PFSK-1 (cell line): Measurements from ENCODE around the gene ARL4C.

Experiments
- FOXP2 ChIP-seq: optimal IDR thresholded peaks from 2 replicates; pipeline ENCODE3; 2011; ENCODE audit warnings: borderline replicate concordance, control low read depth, inconsistent platforms; ENCODE audit not compliant: insufficient read depth; ENCODE audit errors: extremely low read length, extremely low read depth
- POLR2AphosphoS5 ChIP-seq: IDR thresholded peaks from 2 replicates; pipeline ENCODE4 v1.6.1; 2012; ENCODE audit warnings: low read depth, mild to moderate bottlenecking, control low read depth, low read length, moderate library complexity
- SIN3A ChIP-seq: IDR thresholded peaks from 2 replicates; pipeline ENCODE4 v1.6.1; 2012; ENCODE audit warnings: mild to moderate bottlenecking, low read length, moderate library complexity, borderline replicate concordance; ENCODE audit not compliant: insufficient read depth
- TAF1 ChIP-seq: IDR thresholded peaks from 2 replicates; pipeline ENCODE4 v1.6.1; 2012; ENCODE audit warnings: low read length, control low read depth, borderline replicate concordance; ENCODE audit not compliant: insufficient read depth
- TF ChIP-seq, protein P1 (sequence below), 2 experiments: IDR thresholded peaks; 2 replicates each; pipeline versions ENCODE4 v1.6.1 to v1.8.0; 2011 to 2012; ENCODE audit warnings: low read depth in 2 of 2, low read length in 2 of 2, control low read depth in 1 of 2, inconsistent platforms in 1 of 2, mild to moderate bottlenecking in 1 of 2, moderate library complexity in 1 of 2; ENCODE audit not compliant: insufficient read depth in 1 of 2

The ARL4C gene

DNA sequence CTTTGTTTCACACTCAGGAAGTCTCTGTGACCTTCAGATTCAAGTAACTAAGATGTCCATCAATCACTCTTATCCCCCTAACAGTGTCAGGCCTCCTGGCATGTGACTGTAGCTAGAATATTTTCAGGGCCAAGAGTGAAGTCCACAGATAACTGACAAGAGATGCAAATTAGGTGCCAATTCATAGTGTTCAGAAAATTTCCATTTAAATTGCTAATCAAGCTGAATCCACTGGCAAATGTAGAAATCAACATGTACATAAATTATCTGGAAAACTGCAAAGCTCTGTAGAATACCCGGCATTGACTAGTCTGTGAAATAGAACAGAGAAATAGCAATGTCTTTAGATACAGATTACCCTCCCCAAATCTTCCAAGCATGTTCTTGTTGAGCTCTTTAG lies 38.6 kb upstream of the ARL4C start:
- TF ChIP-seq TAF1 = no peak

DNA sequence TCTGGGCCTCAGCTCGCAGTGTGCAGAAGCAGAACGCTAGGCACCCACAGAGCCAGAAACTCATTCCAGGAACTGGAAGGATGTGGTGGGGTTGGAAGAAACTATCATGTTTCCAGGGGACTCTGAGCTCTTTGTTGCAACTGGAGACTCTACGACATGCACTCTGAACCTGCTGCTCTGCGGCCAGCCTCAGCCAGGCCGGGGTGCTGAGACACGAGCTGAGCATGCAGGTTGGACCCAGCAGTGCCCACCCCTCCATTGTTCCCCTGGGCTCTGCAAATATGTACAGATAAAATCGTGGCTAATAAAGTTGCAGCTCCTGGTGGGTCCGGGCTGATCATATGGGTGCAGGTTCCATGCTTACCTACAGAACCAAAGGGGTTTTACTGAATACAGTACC lies 37.6 kb upstream of the ARL4C start:
- TF ChIP-seq POLR2AphosphoS5 = no peak
- TF ChIP-seq SIN3A = no peak
- no peak for TF ChIP-seq TAF1
- no peak for TF ChIP-seq FOXP2
- TF ChIP-seq, protein P1, sequence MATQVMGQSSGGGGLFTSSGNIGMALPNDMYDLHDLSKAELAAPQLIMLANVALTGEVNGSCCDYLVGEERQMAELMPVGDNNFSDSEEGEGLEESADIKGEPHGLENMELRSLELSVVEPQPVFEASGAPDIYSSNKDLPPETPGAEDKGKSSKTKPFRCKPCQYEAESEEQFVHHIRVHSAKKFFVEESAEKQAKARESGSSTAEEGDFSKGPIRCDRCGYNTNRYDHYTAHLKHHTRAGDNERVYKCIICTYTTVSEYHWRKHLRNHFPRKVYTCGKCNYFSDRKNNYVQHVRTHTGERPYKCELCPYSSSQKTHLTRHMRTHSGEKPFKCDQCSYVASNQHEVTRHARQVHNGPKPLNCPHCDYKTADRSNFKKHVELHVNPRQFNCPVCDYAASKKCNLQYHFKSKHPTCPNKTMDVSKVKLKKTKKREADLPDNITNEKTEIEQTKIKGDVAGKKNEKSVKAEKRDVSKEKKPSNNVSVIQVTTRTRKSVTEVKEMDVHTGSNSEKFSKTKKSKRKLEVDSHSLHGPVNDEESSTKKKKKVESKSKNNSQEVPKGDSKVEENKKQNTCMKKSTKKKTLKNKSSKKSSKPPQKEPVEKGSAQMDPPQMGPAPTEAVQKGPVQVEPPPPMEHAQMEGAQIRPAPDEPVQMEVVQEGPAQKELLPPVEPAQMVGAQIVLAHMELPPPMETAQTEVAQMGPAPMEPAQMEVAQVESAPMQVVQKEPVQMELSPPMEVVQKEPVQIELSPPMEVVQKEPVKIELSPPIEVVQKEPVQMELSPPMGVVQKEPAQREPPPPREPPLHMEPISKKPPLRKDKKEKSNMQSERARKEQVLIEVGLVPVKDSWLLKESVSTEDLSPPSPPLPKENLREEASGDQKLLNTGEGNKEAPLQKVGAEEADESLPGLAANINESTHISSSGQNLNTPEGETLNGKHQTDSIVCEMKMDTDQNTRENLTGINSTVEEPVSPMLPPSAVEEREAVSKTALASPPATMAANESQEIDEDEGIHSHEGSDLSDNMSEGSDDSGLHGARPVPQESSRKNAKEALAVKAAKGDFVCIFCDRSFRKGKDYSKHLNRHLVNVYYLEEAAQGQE (IDR thresholded peaks at IDR 0.05; ENCODE audit: insufficient read depth in 1 of 2, low read depth in 2 of 2, low read length in 2 of 2) = no peak

DNA sequence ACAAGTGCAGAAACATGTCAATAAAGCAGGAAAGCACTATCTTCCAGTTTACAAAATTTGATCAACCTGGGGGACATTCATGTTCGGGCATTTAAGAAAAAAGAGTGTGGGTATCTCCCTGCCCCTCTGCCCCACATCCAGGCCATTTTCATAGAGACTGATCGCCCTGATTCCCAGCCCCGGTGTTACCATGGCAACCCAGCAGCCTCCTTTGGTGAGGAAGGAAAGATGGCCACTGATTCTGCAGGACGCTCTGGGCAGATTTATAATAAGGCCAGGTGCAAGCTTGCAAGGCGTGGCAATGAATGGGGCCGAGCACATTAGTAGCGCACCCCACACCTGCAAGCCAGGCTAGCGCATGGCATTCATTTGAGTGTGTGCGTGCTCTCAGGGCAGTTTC lies 36.7 kb upstream of the ARL4C start:
- TF ChIP-seq POLR2AphosphoS5 (no peak), FOXP2 (no peak), TAF1 (no peak), SIN3A (no peak)
- TF ChIP-seq, protein P1 (IDR thresholded peaks at IDR 0.05; ENCODE audit: insufficient read depth in 1 of 2, low read depth in 2 of 2, low read length in 2 of 2) = no peak

DNA sequence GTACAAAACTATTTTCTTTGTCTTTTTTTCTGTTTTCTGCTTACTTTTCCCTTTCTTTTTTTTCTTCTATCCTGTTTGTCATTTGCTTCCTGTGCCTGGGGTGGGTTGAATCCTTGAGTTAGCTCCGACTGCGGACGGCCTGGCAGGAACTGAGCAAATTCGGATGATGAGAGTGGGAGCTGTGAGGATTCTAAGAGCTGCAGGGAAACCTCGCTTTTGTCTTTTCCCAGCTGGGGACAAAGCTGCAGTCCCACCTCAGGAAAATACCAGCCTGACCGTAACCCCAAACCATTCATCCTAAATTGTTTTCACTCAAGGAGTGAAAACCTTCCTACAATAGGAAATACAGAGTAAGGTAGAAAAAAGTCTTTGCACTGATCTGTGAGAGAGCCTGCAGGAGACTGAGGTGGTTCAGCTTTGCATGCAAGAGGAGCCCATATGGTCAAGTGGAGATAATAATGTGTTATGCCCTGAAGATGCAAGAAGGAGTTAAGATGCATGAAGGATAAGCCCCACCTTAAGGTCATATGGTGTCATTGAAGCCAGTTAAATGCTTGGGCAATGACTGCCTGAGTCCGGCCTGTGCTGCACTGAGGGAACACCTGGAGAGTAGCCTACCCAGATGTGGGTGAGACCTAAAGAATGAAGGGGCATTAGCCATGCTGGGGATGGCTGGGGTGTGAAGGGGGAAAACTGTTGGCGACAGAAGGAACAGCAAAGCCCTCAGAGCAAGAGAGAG lies 31.7 kb upstream of the ARL4C start:
- TF ChIP-seq POLR2AphosphoS5 (no peak), SIN3A (no peak), TAF1 (no peak), FOXP2 (no peak)
- TF ChIP-seq, protein P1 (IDR thresholded peaks at IDR 0.05; ENCODE audit: insufficient read depth in 1 of 2, low read depth in 2 of 2, low read length in 2 of 2) = no peak

DNA sequence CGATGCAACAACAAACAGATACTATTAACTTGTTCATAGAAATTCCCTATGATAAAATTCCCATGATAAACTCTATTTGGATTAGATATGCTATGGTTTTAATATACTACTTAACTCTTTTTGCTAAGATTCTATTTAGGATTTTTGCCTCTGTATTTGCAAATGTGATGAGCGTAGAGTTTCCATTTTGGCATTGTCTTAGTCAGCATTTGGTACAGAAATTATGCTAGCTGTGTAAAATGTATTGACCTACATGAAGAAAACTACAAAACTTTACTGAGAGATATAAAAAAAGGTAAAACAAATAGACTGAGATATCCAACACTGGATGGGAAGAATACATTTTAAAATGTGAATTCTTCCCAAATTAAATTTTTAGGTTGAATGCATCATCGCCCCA lies 29.8 kb upstream of the ARL4C start:
- TF ChIP-seq SIN3A (no peak), FOXP2 (no peak), TAF1 (no peak), POLR2AphosphoS5 (no peak)
- TF ChIP-seq, protein P1 (IDR thresholded peaks at IDR 0.05; ENCODE audit: insufficient read depth in 1 of 2, low read depth in 2 of 2, low read length in 2 of 2) = no peak
